Naive thymus-derived CD4-positive, alpha-beta T cell (primary cell): ENCODE results near the gene PLRG1. TPM values are rescaled to one million over a fixed set of nuclear protein-coding genes. Genes with fewer than 3 reads are reported as not detected.

Experiments
- ATAC-seq: fragments of 150-1000 bp; cut with Tn5 transposase; 2 replicates; pipeline ENCODE4 v1.10.0; 2021; ENCODE audit warnings: mild to moderate bottlenecking, moderate library complexity
- CTCF ChIA-PET: fragments of 350-600 bp; sonication (Branson Sonifier 250); formaldehyde crosslinking; loops from one replicate; lab custom pipeline; 2021; ENCODE audit warnings: antibody characterized with exemption; lab: Charles Lee
- POLR2A ChIA-PET: fragments of 350-600 bp; sonication (Branson Sonifier 250); formaldehyde crosslinking; loops from one replicate; lab custom pipeline; 2021; ENCODE audit warnings: antibody characterized with exemption, inconsistent platforms; lab: Charles Lee
- DNase-seq, 9 donors: peaks; one replicate each; pipeline versions ENCODE4 v3.0.0 to v3.0.0-alpha.2; 2020 to 2022; ENCODE audit warnings: mixed read lengths in 1 of 9
- H3K27ac ChIP-seq: one replicate; pipeline ENCODE4 v1.7.0; 2013; ENCODE audit warnings: mild to moderate bottlenecking, low read depth, low read length, moderate library complexity
- H3K27me3 ChIP-seq, 2 donors: one replicate each; pipeline ENCODE4 v1.7.0; 2013; ENCODE audit warnings: low read length in 2 of 2, mild to moderate bottlenecking in 2 of 2, moderate library complexity in 2 of 2; ENCODE audit not compliant: control insufficient read depth in 2 of 2, insufficient read depth in 2 of 2
- H3K36me3 ChIP-seq, 3 experiments: 1 replicate in 2 of 3; 2 replicates in 1 of 3; pipeline ENCODE4 v1.7.0; 2013; ENCODE audit warnings: low read length in 3 of 3, mild to moderate bottlenecking in 3 of 3, moderate library complexity in 1 of 3; ENCODE audit not compliant: insufficient read depth in 3 of 3, control insufficient read depth in 2 of 3
- H3K4me1 ChIP-seq, 2 donors: one replicate each; pipeline ENCODE4 v1.7.0; 2013; ENCODE audit warnings: low read length in 2 of 2, mild to moderate bottlenecking in 2 of 2, moderate library complexity in 1 of 2; ENCODE audit not compliant: control insufficient read depth in 2 of 2, insufficient read depth in 2 of 2
- H3K4me3 ChIP-seq: 2 replicates; pipeline ENCODE4 v1.7.0; 2013; ENCODE audit warnings: mild to moderate bottlenecking, low read length
- H3K9me3 ChIP-seq, 3 experiments: 1 replicate in 2 of 3; 2 replicates in 1 of 3; pipeline ENCODE4 v1.7.0; 2013; ENCODE audit warnings: low read length in 3 of 3; ENCODE audit not compliant: control insufficient read depth in 2 of 3
- H3K27ac Mint-ChIP-seq, 9 donors: one replicate each; pipeline ENCODE4 v1.8.0; 2020 to 2022; ENCODE audit warnings: mixed read lengths in 9 of 9, mild to moderate bottlenecking in 8 of 9, moderate library complexity in 5 of 9, inconsistent platforms in 2 of 9
- H3K27me3 Mint-ChIP-seq, 5 donors: one replicate each; pipeline ENCODE4 v1.8.0; 2021 to 2022; ENCODE audit warnings: mixed read lengths in 5 of 5, mild to moderate bottlenecking in 1 of 5
- H3K36me3 Mint-ChIP-seq, 5 donors: one replicate each; pipeline ENCODE4 v1.8.0; 2020 to 2022; ENCODE audit warnings: mixed read lengths in 5 of 5, mild to moderate bottlenecking in 3 of 5, inconsistent platforms in 1 of 5
- H3K4me1 Mint-ChIP-seq, 7 donors: one replicate each; pipeline ENCODE4 v1.8.0; 2020 to 2022; ENCODE audit warnings: mixed read lengths in 7 of 7, mild to moderate bottlenecking in 3 of 7, inconsistent platforms in 1 of 7
- H3K4me3 Mint-ChIP-seq, 10 donors: one replicate each; pipeline ENCODE4 v1.8.0; 2020 to 2022; ENCODE audit warnings: mild to moderate bottlenecking in 10 of 10, mixed read lengths in 10 of 10, moderate library complexity in 6 of 10, inconsistent platforms in 2 of 10
- H3K9me3 Mint-ChIP-seq, 11 donors: one replicate each; pipeline ENCODE4 v1.8.0; 2020 to 2022; ENCODE audit warnings: mixed read lengths in 11 of 11, mild to moderate bottlenecking in 4 of 11, inconsistent platforms in 1 of 11, moderate library complexity in 1 of 11
- intact Hi-C, 2 donors: fragments of 100-400 bp; cut with micrococcal nuclease; formaldehyde crosslinking; loops; one replicate each; pipeline ENCODE4 v1.15.1; 2023
- polyA plus RNA-seq, 2 donors: library from polyadenylated mRNA; unstranded; fragments of 300-500 nt; fragmentation: Illumina TruSeq; gene quantifications; one replicate each; pipeline ENCODE4 v1.2.3, GENCODE V29; 2021
- total RNA-seq, 6 experiments: library from RNA in 5 of 6; stranded (reverse) in 5 of 6; gene quantifications; 1 replicate in 5 of 6; 2 replicates in 1 of 6; pipeline ENCODE4 v1.2.3 and lab custom pipeline; 2021 to 2026

Gene PLRG1
- total and polyA plus RNA-seq, 7 experiments from 2014 or later: 43.6 to 99.4 (median 87.7) TPM

DNA sequence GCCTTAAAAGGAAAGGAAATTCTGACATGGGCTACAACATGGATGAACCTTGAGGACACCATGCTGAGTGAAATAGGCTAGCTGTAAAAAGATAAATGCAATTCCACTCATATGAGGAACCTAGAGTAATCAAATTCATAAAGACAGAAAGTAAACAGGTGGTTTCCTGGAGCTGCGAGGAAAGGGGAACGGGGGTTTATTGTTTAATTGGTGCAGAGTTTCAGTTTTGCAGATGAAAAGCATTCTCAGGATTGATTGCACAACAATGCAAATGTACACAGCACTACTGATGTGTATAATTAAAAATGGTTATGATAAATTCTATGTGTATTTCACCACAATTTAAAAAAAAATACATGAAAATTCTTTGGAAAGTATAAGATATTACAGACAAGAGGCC lies 24.0 kb downstream of the PLRG1 start:
- CTCF ChIA-PET: no interaction called here
- Histone ChIP-seq H3K36me3 (no peaks in the 10 kb centered on the region), H3K9me3 (no peaks in the 10 kb centered on the region), H3K4me3 (no peak overlapping the region), H3K4me1 (no peaks in the 10 kb centered on the region), H3K27me3 (no peaks in the 10 kb centered on the region), H3K27ac (no peak overlapping the region)
- DNase-seq: no peak
- ATAC-seq: no peak
- Mint-ChIP-seq H3K4me1 (peaks cover 0 to 3% (median 0%) of the 10 kb centered on the region in 7 donors), H3K36me3 (no peaks in the 10 kb centered on the region), H3K4me3 (no peak overlapping the region), H3K9me3 (peaks cover 0 to 3% (median 0%) of the 10 kb centered on the region in 11 donors), H3K27me3 (peaks cover 15 to 29% (median 23%) of the 10 kb centered on the region in 5 donors), H3K27ac (no peak overlapping the region)
- POLR2A ChIA-PET: no interaction called here
- intact Hi-C loops: no loop called here

DNA sequence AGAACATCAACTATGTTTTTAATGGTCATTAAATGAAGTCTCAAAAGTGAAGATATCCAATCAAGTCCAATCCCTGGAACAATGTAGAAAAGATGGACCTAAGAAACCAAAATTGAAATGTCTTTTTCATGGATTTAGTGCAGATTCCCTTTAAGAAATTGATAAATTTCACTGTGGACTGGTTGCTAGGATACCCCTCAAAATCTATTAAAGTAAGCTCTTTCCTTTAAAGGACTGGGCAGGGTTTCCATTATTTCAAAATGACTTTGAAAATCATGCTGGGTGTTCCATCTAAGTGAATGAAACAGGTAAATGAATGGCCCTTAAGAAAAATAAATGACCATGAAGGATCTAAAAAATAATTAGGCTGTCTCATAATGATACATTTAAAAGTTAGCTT lies 28.6 kb downstream of the PLRG1 start:
- Histone ChIP-seq H3K27ac (no peak overlapping the region), H3K36me3 (no peaks in the 10 kb centered on the region), H3K4me1 (no peaks in the 10 kb centered on the region), H3K27me3 (peaks cover 0 to 3% of the 10 kb centered on the region in 2 donors), H3K4me3 (no peak overlapping the region), H3K9me3 (no peaks in the 10 kb centered on the region)
- no peak overlapping the region for H3K27ac Mint-ChIP-seq
- peaks cover 0 to 2% (median 0%) of the 10 kb centered on the region in 7 donors for H3K4me1 Mint-ChIP-seq
- no peak overlapping the region for H3K4me3 Mint-ChIP-seq
- ChIA-PET POLR2A (no interaction called here), CTCF (interaction anchor here (0.6 kb wide), 1 partner anchor 21 kb away, joined by 3 read pairs; no protein-coding TSS in a partner anchor)
- intact Hi-C loops: no loop called here
- no peak for ATAC-seq
- no peak for DNase-seq
- H3K36me3 Mint-ChIP-seq: no peaks in the 10 kb centered on the region
- peaks cover 27 to 43% (median 40%) of the 10 kb centered on the region in 5 donors for H3K27me3 Mint-ChIP-seq
- peaks cover 0 to 3% (median 0%) of the 10 kb centered on the region in 11 donors for H3K9me3 Mint-ChIP-seq

DNA sequence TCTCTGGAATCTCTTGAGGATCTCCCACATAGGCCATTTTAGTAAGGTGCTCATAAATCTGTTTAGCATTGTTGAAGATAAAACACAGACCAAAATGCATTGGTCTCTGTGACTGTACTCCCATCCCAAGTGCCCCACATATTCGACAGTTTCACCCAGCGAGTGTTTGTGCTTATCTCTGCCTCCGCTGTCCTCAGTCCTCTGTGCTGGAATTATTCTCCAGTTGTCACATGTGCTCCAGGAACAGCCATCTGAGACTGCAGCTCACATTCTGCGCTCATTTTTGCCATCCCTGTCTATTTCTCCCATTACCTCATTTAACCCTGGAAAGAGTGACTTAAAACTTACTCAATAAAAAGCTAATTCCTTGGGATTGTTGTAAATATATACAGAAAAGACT lies 31.0 kb downstream of the PLRG1 start:
- no peak overlapping the region for H3K27ac Mint-ChIP-seq
- H3K36me3 Mint-ChIP-seq: no peaks in the 10 kb centered on the region
- intact Hi-C loops: no loop called here
- Histone ChIP-seq H3K4me3 (no peak overlapping the region), H3K4me1 (no peaks in the 10 kb centered on the region), H3K36me3 (no peaks in the 10 kb centered on the region), H3K27ac (no peak overlapping the region), H3K27me3 (peaks cover 0 to 3% of the 10 kb centered on the region in 2 donors), H3K9me3 (no peaks in the 10 kb centered on the region)
- peaks cover 33 to 42% (median 40%) of the 10 kb centered on the region in 5 donors for H3K27me3 Mint-ChIP-seq
- POLR2A ChIA-PET: no interaction called here
- no peak for ATAC-seq
- CTCF ChIA-PET: no interaction called here
- H3K9me3 Mint-ChIP-seq: peaks cover 0 to 3% (median 0%) of the 10 kb centered on the region in 11 donors
- DNase-seq: no peak
- no peaks in the 10 kb centered on the region for H3K4me1 Mint-ChIP-seq
- H3K4me3 Mint-ChIP-seq: no peak overlapping the region

DNA sequence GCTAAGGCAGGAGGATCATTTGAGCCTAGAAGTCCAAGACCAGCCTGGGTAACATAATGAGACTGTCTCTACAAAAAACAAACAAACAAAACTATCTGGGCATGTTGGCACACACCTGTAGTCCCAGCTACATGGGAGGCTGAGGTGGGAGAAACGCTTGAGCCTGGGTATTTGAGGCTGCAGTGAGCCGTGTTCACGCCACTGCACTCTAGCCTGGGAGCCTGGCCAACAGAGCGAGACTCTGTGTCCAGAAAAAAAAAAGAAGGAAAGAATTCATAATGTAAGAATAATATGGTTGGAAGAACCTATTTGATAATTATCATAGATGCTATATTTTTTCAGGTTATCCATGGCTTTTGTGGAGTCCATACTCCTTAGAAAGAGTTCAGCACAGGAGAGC lies 32.6 kb downstream of the PLRG1 start:
- Mint-ChIP-seq H3K27ac (no peak overlapping the region), H3K36me3 (no peaks in the 10 kb centered on the region), H3K4me1 (no peaks in the 10 kb centered on the region), H3K27me3 (peaks cover 39 to 48% (median 43%) of the 10 kb centered on the region in 5 donors), H3K9me3 (peaks cover 0 to 2% (median 0%) of the 10 kb centered on the region in 11 donors), H3K4me3 (no peak overlapping the region)
- H3K4me1 ChIP-seq: no peaks in the 10 kb centered on the region
- DNase-seq: no peak
- POLR2A ChIA-PET: no interaction called here
- H3K4me3 ChIP-seq: no peak overlapping the region
- peaks cover 0 to 3% of the 10 kb centered on the region in 2 donors for H3K27me3 ChIP-seq
- CTCF ChIA-PET: no interaction called here
- ATAC-seq: no peak
- no peak overlapping the region for H3K27ac ChIP-seq
- H3K36me3 ChIP-seq: no peaks in the 10 kb centered on the region
- H3K9me3 ChIP-seq: no peaks in the 10 kb centered on the region
- intact Hi-C loops: no loop called here

DNA sequence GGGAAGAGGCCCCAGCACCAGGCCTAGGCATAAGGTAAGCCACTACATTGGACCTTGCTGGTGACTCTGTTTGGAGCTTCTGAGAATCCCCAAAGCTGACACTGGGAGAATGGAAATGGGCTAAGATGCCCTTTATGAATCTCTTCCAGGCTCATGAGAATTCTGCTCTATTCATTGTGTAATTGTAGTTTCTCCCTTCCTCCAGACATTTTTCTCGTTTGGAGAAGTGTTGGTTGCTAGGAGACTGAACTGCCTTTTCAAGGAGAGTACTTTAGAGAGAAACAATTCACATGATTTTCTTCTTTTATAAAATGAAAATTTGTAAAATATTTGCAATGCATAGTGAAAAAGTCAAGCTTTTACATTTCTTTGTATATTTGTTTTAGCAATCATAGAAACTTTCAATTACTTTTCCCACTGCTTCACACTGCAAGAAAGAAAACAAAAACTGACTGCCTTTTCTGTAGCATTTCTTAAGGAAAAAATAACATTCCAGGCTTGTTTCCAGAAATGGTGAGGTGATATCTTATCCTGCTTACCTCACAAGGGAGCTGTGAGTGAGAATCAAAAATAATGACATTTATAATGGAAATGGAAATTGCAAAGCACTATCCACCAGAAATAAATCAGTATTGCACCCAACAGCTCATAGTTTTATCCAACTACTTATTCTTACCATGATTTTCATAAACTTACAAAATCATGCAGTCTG lies 33.7 kb downstream of the PLRG1 start:
- H3K27ac Mint-ChIP-seq: no peak overlapping the region
- intact Hi-C loops: no loop called here
- peaks cover 37 to 55% (median 42%) of the 10 kb centered on the region in 5 donors for H3K27me3 Mint-ChIP-seq
- ChIA-PET CTCF (no interaction called here), POLR2A (no interaction called here)
- H3K9me3 Mint-ChIP-seq: peaks cover 0 to 2% (median 0%) of the 10 kb centered on the region in 11 donors
- H3K4me3 Mint-ChIP-seq: no peak overlapping the region
- DNase-seq (no peak), ATAC-seq (no peak)
- H3K9me3 ChIP-seq: no peaks in the 10 kb centered on the region
- H3K4me1 Mint-ChIP-seq: no peaks in the 10 kb centered on the region
- H3K4me3 ChIP-seq: no peak overlapping the region
- no peaks in the 10 kb centered on the region for H3K36me3 Mint-ChIP-seq
- H3K27me3 ChIP-seq: peaks cover 0 to 3% of the 10 kb centered on the region in 2 donors
- no peak overlapping the region for H3K27ac ChIP-seq
- no peaks in the 10 kb centered on the region for H3K4me1 ChIP-seq
- H3K36me3 ChIP-seq: no peaks in the 10 kb centered on the region

DNA sequence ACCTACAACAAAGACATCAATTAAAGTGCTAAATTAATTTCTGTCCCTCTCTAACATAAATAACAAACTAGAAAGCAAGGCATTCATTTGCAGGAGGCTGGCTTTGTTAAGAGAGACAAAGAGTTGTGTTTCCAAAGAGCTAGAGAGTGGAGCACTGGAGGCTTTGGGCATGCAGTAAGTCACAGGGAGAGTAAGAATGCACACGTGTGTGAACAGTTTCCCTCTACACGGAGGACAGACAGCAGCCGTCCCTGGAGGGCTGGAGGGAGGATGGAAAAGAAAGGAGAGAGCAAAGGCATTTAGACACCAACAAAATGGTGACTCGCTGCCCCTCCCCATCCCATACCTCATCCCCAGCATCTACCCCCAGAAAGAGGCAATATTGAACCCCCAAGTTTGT lies 38.2 kb downstream of the PLRG1 start:
- intact Hi-C loops: no loop called here
- DNase-seq: no peak
- H3K4me3 Mint-ChIP-seq: no peak overlapping the region
- ChIA-PET CTCF (no interaction called here), POLR2A (no interaction called here)
- Histone ChIP-seq H3K9me3 (no peaks in the 10 kb centered on the region), H3K27me3 (no peaks in the 10 kb centered on the region), H3K27ac (no peak overlapping the region), H3K36me3 (no peaks in the 10 kb centered on the region), H3K4me3 (no peak overlapping the region), H3K4me1 (no peaks in the 10 kb centered on the region)
- no peaks in the 10 kb centered on the region for H3K36me3 Mint-ChIP-seq
- peaks cover 0 to 2% (median 0%) of the 10 kb centered on the region in 11 donors for H3K9me3 Mint-ChIP-seq
- H3K27me3 Mint-ChIP-seq: peaks cover 26 to 50% (median 30%) of the 10 kb centered on the region in 5 donors
- H3K4me1 Mint-ChIP-seq: no peaks in the 10 kb centered on the region
- no peak for ATAC-seq
- H3K27ac Mint-ChIP-seq: no peak overlapping the region

DNA sequence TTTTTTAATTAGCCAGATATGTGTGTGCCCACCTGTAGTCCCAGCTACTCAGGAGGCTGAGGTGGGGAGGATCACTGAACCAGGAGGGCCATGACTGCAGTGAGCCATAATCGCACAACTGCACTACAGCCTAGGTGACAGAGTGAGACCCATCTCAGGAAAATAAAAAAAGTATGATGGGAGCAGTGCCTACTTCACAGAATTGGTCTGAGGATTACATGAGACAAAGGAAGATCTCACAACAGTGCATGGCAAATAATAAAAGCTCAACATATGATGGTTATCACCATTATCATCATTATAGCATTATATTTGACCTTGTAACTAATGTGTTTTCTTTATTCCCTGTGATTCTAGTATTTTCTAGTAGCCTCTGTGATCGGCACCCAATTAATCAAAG lies 38.7 kb downstream of the PLRG1 start:
- Mint-ChIP-seq H3K4me3 (no peak overlapping the region), H3K36me3 (no peaks in the 10 kb centered on the region), H3K9me3 (peaks cover 0 to 2% (median 0%) of the 10 kb centered on the region in 11 donors), H3K27me3 (peaks cover 26 to 50% (median 31%) of the 10 kb centered on the region in 5 donors), H3K27ac (no peak overlapping the region), H3K4me1 (no peaks in the 10 kb centered on the region)
- no peak for ATAC-seq
- H3K4me1 ChIP-seq: no peaks in the 10 kb centered on the region
- intact Hi-C loops: no loop called here
- DNase-seq: no peak
- no peaks in the 10 kb centered on the region for H3K9me3 ChIP-seq
- H3K27ac ChIP-seq: no peak overlapping the region
- CTCF ChIA-PET: no interaction called here
- H3K27me3 ChIP-seq: no peaks in the 10 kb centered on the region
- POLR2A ChIA-PET: no interaction called here
- H3K4me3 ChIP-seq: no peak overlapping the region
- no peaks in the 10 kb centered on the region for H3K36me3 ChIP-seq
